ENCODE data around the gene GAS5.

- TF ChIP-seq SP1 (IDR thresholded peaks at IDR 0.05), result no peak
- TF ChIP-seq NFRKB (IDR thresholded peaks at IDR 0.05), result no peak
Measured at GRCh38 chr1:173889885-173890284, 22.1 kb upstream of the GAS5 start.

All from HEK293T (cell line).